Ramos (cell line): Measurements from ENCODE around the gene HYI.
"Not testable (repeated sequence)": the region's sequence is repeated elsewhere in the genome, so short reads cannot be mapped to it uniquely, and the experiment has no call there.

ENCODE experiments used
- in situ Hi-C: fragments of 300-500 bp; cut with MboI; formaldehyde crosslinking; loops from one replicate; pipeline ENCODE4 v1.14.3; 2022; ENCODE audit warnings: low sequenced_read_pairs; ENCODE audit not compliant: unreplicated experiment

Gene HYI

DNA sequence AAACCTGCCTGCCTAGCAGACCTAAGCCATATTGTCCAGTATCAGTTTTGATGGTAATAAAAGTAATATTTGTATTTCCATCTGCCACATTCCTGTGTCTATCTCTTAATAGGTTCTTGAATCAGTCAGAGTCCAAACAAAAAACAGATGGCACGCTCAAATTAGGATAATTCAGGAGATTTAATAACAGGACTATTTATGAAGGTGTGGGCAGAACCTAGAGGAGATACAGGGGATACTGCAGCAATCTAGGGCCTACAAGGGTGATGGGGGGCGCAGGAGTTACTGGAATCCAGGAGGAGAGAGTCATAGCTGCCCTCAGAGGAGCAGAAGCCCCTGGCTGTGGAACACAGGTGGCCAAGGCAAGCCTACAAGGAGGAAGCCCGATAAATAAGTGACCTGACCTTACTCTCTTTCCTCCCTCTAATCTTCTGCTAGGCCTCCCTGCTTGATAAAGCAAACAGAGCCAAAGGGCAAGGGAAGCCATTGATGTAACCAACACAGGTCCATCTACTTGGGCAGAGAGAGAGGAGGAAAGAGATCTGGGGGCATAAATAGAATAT is 11.9 kb upstream of the HYI start:
- in situ Hi-C loops, result no loop called here

- in situ Hi-C loops, result no loop called here
These were observed 11.2 kb upstream of the HYI start for GRCh38 chr1:43464681-43465504.

GRCh38 chr1:43463479-43463878 is 9.7 kb upstream of the HYI start:
- in situ Hi-C loops, result no loop called here

DNA sequence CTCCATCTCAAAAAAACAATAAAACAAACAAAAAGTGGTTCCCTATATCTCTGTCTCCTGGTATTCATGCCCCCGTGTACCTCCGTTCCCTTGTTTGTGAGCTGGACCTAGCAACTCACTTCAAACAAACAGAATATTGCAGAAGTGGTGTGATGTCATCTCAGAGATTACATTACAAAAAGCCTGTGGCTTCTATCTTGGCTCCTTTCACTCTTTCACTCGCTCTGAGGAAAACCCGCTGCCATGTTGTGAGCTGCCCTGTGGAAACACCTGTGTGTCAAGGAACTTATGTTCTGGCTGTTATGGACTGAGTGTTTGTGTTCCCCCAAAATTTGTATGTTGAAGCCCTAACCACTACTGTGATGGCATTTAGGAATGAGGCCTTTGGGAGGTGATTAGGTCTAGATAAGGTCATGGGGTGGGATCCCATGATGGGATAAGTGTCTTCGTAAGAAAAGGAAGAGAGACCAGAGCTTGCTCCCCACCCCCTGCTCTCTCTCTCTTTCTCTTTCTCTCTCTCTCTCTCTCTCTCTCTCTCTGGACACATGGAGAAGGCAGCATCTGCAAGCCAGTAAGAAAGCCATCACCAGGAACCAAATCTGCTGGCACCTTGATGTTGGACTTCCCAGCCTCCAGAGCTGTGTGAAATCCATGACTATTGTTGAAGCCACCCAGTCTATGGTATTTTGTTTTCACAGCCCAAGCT is 7.4 kb upstream of the HYI start:
- in situ Hi-C loops, result no loop called here

GRCh38 chr1:43458379-43458778 is 4.6 kb upstream of the HYI start:
- in situ Hi-C loops, result not testable (repeated sequence)

DNA sequence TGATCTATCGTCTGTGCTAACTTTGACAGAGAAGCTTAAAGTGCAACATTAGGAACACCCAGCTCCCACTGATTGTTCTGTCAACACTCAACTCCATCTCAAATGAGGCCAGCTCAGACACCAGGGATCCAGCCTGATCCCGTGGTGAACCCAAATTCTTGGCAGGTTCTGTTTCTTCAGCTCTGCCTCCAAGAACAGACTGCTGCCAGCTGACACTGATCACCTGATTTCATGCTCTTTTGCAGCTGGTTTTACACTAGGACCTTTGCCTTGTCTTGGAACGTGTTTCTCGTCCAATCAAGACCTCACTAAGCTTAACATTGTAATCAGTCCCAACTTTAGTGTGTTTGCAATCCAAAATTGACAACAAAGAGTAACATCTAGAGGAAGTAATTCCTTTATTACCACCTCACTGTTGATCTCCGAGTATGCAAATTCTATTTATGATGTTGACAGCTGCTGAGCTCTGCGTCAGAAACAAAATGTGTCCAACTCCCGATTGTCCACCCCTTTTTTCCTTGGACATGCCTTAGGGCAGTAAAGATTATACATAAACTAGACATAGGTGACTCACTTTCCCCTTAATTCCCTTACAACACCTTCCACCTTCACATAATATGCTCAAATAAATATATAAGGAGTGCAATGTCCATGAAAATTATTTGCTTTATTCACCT is 1.6 kb upstream of the HYI start:
- in situ Hi-C loops, result no loop called here

DNA sequence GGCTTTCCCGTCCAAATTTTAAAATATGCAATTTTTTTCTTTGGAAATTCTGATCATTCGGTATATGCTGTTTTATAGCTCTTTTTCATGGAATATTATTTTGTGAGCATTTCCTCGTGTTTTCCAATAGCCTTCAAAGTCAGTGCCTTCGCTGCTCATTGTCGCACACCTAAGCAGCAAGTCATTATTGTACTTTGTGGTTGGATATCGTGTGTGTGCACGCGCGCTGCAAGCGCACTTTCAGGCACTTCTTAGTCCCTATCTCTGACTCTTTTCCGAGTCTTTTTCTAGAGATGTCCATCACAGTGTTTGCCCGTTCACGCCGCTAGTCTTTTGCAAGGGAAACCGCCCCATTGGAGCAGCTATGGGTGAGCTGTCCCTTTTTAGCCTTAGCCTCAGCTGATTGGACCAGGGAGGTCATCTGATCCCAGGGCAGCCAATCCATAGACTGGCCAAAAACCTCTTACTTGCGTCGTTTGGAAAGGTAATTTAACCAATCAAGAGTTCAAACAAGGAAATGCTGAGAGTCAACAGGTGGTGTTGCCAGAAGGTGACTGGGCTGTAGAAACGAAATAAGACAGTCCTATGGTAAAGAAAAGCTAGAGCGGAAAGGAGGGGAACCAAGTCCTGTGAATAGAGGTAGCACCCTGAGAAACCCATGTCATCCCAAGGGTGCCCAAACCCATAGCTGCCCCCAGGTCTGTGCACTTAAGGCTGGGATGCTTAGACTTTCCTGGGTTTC is 710 bp upstream of the HYI start:
- in situ Hi-C loops, result no loop called here

DNA sequence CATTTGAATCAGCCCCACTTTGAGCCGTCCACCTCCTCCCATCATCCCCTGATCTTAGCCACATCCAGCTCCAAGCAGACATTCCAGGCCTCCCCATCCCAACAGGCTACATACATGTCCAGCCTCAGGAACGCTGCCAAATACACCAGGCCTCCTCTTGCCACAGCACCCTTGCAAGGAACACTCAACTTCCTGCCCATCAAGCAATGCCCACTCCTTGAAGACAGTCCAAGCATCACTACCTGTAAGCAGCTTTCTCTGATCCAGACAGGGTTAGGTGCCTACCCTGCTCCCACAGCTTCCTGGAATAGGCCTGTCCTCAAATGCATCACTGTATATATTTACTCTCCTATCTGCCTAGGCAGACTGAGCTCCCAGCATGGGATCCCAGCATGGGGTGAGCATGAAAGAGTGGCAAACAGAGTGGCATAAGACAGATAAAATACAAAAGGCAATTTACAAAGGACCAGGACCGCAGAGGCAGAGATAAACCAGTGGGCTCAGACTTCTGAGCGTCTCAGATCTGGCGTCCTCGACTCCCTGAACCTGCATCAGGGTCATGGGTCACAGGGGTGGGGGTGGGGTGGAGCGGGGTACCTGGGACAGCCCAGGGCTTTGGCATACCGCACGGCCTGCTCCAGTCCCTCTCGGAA is 816 bp downstream of the HYI start:
- in situ Hi-C loops, result no loop called here

DNA sequence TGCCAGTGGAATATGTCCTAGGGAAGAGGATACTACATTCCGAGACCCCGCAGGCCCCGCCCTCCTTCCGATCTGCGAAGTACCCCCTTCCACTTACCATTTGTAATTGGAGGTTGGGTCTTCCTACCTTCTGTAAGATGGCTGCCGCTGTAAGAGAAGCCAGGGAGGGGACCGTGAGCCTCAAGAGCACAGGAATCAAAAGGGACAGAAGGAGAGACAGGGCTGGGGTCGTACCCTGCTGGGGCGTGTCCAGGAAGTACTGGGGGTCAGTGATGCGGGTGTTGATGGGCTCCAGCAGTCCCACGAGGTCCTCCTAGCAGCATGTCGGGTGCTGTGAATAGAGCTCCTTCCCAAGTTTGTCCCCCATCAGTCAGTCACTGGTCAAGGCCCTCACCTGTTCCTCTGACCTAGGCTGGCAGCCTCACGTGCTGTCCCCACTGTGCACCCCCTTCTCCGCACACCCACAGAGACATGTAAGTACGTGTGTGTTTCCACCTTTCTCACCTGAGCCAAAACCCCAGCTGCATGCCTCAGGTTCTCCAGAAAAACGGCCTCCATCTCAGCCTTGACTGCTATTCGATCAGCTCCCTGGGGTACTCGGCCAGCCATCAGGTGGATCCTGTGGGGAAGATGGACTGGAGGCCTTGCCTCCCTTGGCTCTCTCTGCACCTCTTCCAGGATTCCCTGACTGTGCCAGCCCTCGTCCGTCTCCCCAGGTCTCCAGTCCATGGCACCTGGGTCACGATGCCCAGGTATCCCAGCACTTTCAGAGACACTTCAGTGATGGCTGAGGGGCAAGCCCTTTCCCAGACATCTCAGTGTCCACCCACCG is 1.8 kb downstream of the HYI start:
- in situ Hi-C loops, result no loop called here

DNA sequence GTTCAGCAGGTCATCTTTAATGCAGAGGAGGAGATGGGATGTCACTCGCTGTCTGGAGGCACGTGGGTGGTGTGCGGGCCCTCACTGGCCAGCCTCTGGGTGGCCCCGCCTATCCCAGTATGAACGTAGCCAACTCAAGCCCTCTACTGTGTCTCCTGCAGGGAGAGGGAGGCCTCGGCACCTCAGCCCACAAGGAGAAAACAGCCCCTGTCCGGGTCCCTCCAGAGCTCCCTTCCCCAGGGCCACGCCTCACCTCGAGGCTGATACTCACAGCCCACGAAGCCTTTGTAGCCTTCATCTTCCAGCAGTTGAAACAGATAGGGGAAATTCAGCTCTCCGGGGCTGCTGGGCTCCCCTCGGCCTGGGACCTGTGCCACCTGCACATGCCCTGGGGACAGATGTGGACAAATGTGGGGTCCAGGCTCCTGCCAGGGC is 2.6 kb downstream of the HYI start:
- in situ Hi-C loops, result no loop called here

- in situ Hi-C loops, result no loop called here
These were observed 3.3 kb downstream of the HYI start for GRCh38 chr1:43450251-43450941.

- in situ Hi-C loops, result no loop called here
These were observed 4.0 kb downstream of the HYI start for GRCh38 chr1:43449708-43450069.

DNA sequence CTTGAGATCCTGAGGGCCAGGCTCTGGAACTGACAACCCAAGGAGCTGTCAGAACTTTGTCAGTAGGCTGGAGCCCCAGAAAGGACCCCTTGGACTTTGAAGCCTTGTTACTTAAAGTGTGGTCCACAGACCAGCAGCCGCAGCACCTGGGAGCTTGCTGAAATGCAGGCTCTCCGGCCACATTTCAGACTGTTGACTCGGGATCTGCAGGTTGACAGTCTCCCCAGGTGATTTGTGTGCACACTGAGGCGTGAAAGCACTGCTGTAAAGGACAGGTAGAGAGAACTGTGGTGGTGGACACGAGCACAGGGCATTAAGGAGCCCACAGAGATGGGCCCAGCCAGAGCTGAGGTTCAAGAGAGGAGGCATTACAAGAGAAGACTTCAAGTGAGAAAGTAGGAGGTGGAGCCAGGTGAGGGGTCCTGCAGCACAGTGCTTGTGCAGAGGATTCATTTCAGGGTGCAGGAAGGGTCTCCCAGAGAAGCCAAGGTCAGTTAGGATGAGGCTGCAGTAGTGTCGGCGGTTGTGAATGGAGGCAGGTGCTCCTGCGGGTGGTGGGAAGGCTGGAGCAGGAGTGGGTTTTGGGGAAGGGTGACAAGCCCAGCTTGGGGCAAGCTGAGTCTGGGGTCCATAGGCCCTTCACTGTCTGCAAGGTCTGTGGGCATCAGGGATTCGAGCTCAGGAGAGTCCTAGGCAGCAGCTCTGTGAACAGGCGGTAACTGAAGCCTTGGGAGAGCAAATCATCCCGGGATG is 4.6 kb downstream of the HYI start:
- in situ Hi-C loops, result no loop called here

GRCh38 chr1:43447891-43448708 is 5.6 kb downstream of the HYI start:
- in situ Hi-C loops, result no loop called here

- in situ Hi-C loops, result no loop called here
These were observed 6.6 kb downstream of the HYI start for GRCh38 chr1:43446881-43447835.

- in situ Hi-C loops, result no loop called here
These were observed 7.4 kb downstream of the HYI start for GRCh38 chr1:43446388-43446740.
